Ishikawa (cell line): ENCODE results near the gene DDR2.

Source experiments
- CEBPB ChIP-seq: IDR thresholded peaks from 2 replicates; pipeline ENCODE4 v1.6.1; 2012
- CREB1 ChIP-seq: IDR thresholded peaks from 2 replicates; pipeline ENCODE4 v1.6.1; 2012; ENCODE audit warnings: low read depth
- EGR1 ChIP-seq: IDR thresholded peaks from 2 replicates; pipeline ENCODE4 v1.6.1; 2012
- EP300 ChIP-seq: IDR thresholded peaks from 2 replicates; pipeline ENCODE4 v1.6.1; 2012; ENCODE audit warnings: borderline replicate concordance
- FOXM1 ChIP-seq: IDR thresholded peaks from 2 replicates; pipeline ENCODE4 v1.6.1; 2012; ENCODE audit warnings: low read depth, borderline replicate concordance
- NFIC ChIP-seq: IDR thresholded peaks from 2 replicates; pipeline ENCODE4 v1.6.1; 2012
- RAD21 ChIP-seq: IDR thresholded peaks from 2 replicates; pipeline ENCODE4 v1.6.1; 2012; ENCODE audit warnings: low read depth
- TAF1 ChIP-seq: IDR thresholded peaks from 2 replicates; pipeline ENCODE4 v1.6.1; 2012; ENCODE audit warnings: low read depth, mild to moderate bottlenecking
- TCF12 ChIP-seq: IDR thresholded peaks from 2 replicates; pipeline ENCODE4 v1.6.1; 2012; ENCODE audit warnings: low read depth
- TEAD4 ChIP-seq: IDR thresholded peaks from 2 replicates; pipeline ENCODE4 v1.6.1; 2012
- YY1 ChIP-seq: IDR thresholded peaks from 2 replicates; pipeline ENCODE4 v1.6.1; 2012; ENCODE audit warnings: low read depth
- ZBTB7A ChIP-seq: IDR thresholded peaks from 2 replicates; pipeline ENCODE4 v1.6.1; 2012; ENCODE audit warnings: low read depth
- TF ChIP-seq, protein P1 (sequence below): IDR thresholded peaks from 2 replicates; pipeline ENCODE4 v1.6.1; 2012; ENCODE audit warnings: low read depth, mild to moderate bottlenecking
- TF ChIP-seq, protein P2 (sequence below): IDR thresholded peaks from 2 replicates; pipeline ENCODE4 v1.6.1; 2012
- TF ChIP-seq, protein P3 (sequence below): IDR thresholded peaks from 2 replicates; pipeline ENCODE4 v1.6.1; 2012

The DDR2 gene

GRCh38 chr1:162741574-162741973, 109.3 kb downstream of the DDR2 start:
- TF ChIP-seq CEBPB = no peak
- TF ChIP-seq, protein P1, sequence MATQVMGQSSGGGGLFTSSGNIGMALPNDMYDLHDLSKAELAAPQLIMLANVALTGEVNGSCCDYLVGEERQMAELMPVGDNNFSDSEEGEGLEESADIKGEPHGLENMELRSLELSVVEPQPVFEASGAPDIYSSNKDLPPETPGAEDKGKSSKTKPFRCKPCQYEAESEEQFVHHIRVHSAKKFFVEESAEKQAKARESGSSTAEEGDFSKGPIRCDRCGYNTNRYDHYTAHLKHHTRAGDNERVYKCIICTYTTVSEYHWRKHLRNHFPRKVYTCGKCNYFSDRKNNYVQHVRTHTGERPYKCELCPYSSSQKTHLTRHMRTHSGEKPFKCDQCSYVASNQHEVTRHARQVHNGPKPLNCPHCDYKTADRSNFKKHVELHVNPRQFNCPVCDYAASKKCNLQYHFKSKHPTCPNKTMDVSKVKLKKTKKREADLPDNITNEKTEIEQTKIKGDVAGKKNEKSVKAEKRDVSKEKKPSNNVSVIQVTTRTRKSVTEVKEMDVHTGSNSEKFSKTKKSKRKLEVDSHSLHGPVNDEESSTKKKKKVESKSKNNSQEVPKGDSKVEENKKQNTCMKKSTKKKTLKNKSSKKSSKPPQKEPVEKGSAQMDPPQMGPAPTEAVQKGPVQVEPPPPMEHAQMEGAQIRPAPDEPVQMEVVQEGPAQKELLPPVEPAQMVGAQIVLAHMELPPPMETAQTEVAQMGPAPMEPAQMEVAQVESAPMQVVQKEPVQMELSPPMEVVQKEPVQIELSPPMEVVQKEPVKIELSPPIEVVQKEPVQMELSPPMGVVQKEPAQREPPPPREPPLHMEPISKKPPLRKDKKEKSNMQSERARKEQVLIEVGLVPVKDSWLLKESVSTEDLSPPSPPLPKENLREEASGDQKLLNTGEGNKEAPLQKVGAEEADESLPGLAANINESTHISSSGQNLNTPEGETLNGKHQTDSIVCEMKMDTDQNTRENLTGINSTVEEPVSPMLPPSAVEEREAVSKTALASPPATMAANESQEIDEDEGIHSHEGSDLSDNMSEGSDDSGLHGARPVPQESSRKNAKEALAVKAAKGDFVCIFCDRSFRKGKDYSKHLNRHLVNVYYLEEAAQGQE = no peak
- TF ChIP-seq FOXM1 = no peak
- no peak for TF ChIP-seq YY1
- TF ChIP-seq TAF1 = no peak
- TF ChIP-seq RAD21 = no peak
- no peak for TF ChIP-seq EGR1
- no peak for TF ChIP-seq EP300
- no peak for TF ChIP-seq TCF12
- no peak for TF ChIP-seq NFIC
- no peak for TF ChIP-seq TEAD4
- no peak for TF ChIP-seq CREB1
- TF ChIP-seq, protein P2, sequence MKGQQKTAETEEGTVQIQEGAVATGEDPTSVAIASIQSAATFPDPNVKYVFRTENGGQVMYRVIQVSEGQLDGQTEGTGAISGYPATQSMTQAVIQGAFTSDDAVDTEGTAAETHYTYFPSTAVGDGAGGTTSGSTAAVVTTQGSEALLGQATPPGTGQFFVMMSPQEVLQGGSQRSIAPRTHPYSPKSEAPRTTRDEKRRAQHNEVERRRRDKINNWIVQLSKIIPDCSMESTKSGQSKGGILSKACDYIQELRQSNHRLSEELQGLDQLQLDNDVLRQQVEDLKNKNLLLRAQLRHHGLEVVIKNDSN = no peak
- TF ChIP-seq, protein P3, sequence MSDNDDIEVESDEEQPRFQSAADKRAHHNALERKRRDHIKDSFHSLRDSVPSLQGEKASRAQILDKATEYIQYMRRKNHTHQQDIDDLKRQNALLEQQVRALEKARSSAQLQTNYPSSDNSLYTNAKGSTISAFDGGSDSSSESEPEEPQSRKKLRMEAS = no peak
- TF ChIP-seq ZBTB7A = no peak

- TF ChIP-seq YY1 (no peak), ZBTB7A (no peak), NFIC (no peak), CEBPB (no peak), TAF1 (no peak), TEAD4 (no peak)
Observed at GRCh38 chr1:162753001-162753658, 120.9 kb downstream of the DDR2 start.

DNA sequence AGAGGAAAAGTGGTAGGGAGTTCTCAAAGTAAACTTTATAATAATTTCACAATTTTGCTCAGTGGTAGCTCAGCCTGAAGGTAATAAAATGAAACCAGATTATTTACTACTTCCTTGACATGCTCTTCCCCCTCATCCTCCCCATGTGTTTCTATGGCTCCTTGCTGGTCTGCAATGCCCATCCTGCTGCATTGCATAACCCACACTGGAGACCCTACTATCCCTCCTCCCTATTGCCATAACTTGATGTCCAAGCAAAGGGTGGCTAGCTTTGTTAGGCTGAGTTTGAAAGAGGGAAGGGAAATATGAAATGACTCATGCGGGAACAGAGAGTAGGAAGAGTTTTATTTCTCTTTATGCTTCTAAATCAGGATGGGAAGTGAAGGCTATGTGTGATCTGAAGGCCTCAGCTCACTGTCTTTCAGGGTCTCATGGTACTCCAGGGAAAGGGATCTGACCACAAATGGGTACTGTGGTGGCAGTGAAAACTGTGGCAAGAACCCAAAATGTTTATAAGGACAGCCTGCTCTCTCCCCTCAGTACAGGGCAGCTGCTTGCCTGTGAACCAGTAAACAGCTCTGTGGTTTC, 121.8 kb downstream of the DDR2 start:
- TF ChIP-seq YY1 = no peak
- no peak for TF ChIP-seq TAF1
- TF ChIP-seq EP300 = no peak
- no peak for TF ChIP-seq CEBPB
- no peak for TF ChIP-seq NFIC
- TF ChIP-seq ZBTB7A = no peak
- TF ChIP-seq EGR1 = no peak
- no peak for TF ChIP-seq TEAD4

DNA sequence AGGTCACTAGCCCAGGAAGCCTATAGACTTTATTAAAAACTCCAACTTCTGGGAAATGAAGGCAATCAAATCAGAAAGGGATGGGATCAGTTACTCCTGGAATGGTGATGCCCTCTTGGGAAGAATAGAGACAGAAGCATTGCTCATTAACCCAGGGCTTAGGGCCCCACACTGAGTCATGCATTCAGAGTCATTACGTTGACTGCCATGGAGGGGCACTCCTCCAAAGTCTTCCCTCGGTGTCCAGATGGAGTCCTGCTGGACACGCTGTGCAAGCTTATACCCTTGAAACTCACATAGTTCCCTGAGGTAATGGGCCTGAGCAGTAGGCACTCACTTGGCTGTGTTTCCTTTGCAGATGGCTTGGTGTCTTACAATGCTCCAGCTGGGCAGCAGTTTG, 123.0 kb downstream of the DDR2 start:
- TF ChIP-seq FOXM1 = no peak
- TF ChIP-seq, protein P3 = no peak
- TF ChIP-seq EP300 = no peak
- TF ChIP-seq NFIC = no peak
- no peak for TF ChIP-seq TCF12
- no peak for TF ChIP-seq RAD21
- TF ChIP-seq CREB1 = no peak
- TF ChIP-seq, protein P2 = no peak
- no peak for TF ChIP-seq CEBPB
- no peak for TF ChIP-seq TEAD4
- TF ChIP-seq TAF1 = no peak
- TF ChIP-seq, protein P1 = no peak
- TF ChIP-seq EGR1 = no peak
- TF ChIP-seq YY1 = no peak
- no peak for TF ChIP-seq ZBTB7A

DNA sequence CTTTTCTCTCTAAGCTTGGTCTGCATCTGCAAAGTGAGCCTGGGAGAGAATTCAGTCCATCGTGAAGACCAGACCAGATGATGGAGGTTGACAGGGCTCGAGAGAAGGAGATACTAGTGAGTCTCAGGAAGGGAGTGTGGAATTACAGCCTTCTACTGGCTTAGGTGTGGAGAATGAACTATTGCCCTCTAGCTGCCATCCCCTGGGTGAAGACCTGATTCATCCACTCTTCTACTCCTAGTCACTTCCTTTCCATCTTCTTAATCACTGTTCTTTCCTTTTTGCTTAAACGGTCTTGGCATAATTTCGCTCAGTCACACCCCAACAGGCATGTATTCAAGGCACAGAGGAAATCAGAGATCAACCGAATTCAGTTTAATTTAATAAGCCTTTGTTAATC, 124.3 kb downstream of the DDR2 start:
- peak; percentile 20; the same call in 1 of the 2 replicates for TF ChIP-seq RAD21
- no peak for TF ChIP-seq TAF1

DNA sequence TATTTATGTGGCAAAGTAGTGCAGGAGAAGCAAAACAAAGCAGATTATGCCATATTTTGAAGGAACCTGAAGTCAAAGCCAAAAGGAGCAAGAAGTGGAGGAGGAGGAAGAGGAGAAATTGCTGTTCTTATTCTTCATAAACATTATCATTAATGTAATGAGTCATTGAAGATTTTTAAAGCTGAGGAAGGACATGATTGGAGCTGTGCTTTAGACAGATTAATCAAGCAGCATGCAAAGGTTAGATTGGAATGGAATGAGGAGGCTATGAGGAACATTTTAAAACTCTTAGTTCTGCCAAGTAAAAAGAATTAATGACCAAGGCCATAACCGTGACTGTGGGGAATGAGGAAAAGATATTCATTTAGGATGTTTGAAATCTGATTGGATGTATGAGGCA, 125.2 kb downstream of the DDR2 start:
- no peak for TF ChIP-seq TEAD4
- no peak for TF ChIP-seq NFIC
- TF ChIP-seq, protein P1 = no peak
- no peak for TF ChIP-seq CREB1
- TF ChIP-seq TCF12 = no peak
- TF ChIP-seq, protein P2 = no peak
- TF ChIP-seq EP300 = no peak
- TF ChIP-seq YY1 = no peak
- no peak for TF ChIP-seq ZBTB7A
- no peak for TF ChIP-seq FOXM1
- TF ChIP-seq, protein P3 = no peak
- TF ChIP-seq TAF1 = no peak
- no peak for TF ChIP-seq CEBPB
- TF ChIP-seq EGR1 = no peak
